Stomach (tissue), 9 donors: Measurements from ENCODE around the gene MEGF6. TPM values are rescaled to one million over a fixed set of nuclear protein-coding genes. Genes with fewer than 3 reads are reported as not detected.

Experiments used
- DNase-seq, 2 donors: peaks; one replicate each; pipeline versions ENCODE4 v3.0.0 to v3.0.0-alpha.2; 2013 to 2019
- H3K27ac ChIP-seq, 5 donors: fragments of 200-600 bp in 4 of 5; sonication (generic) in 4 of 5; one replicate each; pipeline ENCODE4 v1.5.1; 2013 to 2019; ENCODE audit warnings: mild to moderate bottlenecking in 1 of 5, moderate library complexity in 1 of 5
- H3K27me3 ChIP-seq, 3 donors: fragments of 200-600 bp; sonication (generic); one replicate each; pipeline ENCODE4 v1.5.1; 2017 to 2019; ENCODE audit warnings: mixed run types in 1 of 3
- H3K36me3 ChIP-seq, 4 donors: fragments of 200-600 bp; sonication (generic); 1 replicate in 3 of 4; 2 replicates in 1 of 4; pipeline ENCODE4 v1.5.1; 2016 to 2019
- H3K4me1 ChIP-seq, 4 donors: fragments of 200-600 bp; sonication (generic); one replicate each; pipeline ENCODE4 v1.5.1; 2016 to 2019
- H3K4me3 ChIP-seq, 4 donors: fragments of 200-600 bp; sonication (generic) in 3 of 4; one replicate each; pipeline ENCODE4 v1.5.1; 2016 to 2019; ENCODE audit warnings: mild to moderate bottlenecking in 1 of 4
- H3K9me3 ChIP-seq, 4 donors: fragments of 200-600 bp; sonication (generic); one replicate each; pipeline ENCODE4 v1.5.1; 2016 to 2019
- CTCF ChIP-seq, 7 experiments: fragments of 450-650 bp in 4 of 7; fragments of 200-600 bp in 3 of 7; sonication (generic) in 3 of 7; IDR thresholded peaks; one replicate each; pipeline ENCODE4 v1.5.1; 2016 to 2019; ENCODE audit warnings: antibody characterized with exemption in 7 of 7, control low read depth in 2 of 7, mild to moderate bottlenecking in 1 of 7
- EP300 ChIP-seq: sonication (generic); formaldehyde crosslinking; IDR thresholded peaks from one replicate; pipeline ENCODE4 v1.6.1; 2017; ENCODE audit warnings: antibody characterized with exemption
- POLR2A ChIP-seq, 4 donors: fragments of 450-650 bp; IDR thresholded peaks; one replicate each; pipeline ENCODE4 v1.6.1; 2016; ENCODE audit warnings: antibody characterized with exemption in 4 of 4, control low read depth in 2 of 4, mild to moderate bottlenecking in 1 of 4, moderate library complexity in 1 of 4
- POLR2AphosphoS5 ChIP-seq, 3 donors: sonication (generic); formaldehyde crosslinking; IDR thresholded peaks; one replicate each; pipeline ENCODE4 v1.6.1; 2016; ENCODE audit warnings: antibody characterized with exemption in 3 of 3
- WGBS, 5 donors: extraction: QIAGEN DNeasy Blood & Tissue Kit in 3 of 5; methylation state at CpG; one replicate each; pipeline versions ENCODE4 v1.1.5 to v1.1.7; 2013 to 2018; 5-methylcytosine and 5-hydroxymethylcytosine counted together
- intact Hi-C: fragments of 100-400 bp; cut with DNase I; formaldehyde crosslinking; loops from one replicate; pipeline ENCODE4 v1.15.1; 2023; ENCODE audit warnings: low total_unique reads
- polyA plus RNA-seq, 3 donors: library from polyadenylated mRNA; stranded (reverse); fragments of 200-250 nt; gene quantifications; one replicate each; pipeline ENCODE4 v1.2.3, GENCODE V29; 2013
- total RNA-seq, 5 donors: library from RNA; depleted of rRNA; stranded (reverse); fragments of >200 nt; gene quantifications; one replicate each; pipeline versions ENCODE4 v1.1.0 to v1.2.3, GENCODE V29; 2014 to 2016
- donor health status: healthy with polysubstance abuse.
- donor health status: Bipolar disorder and iron deficiency.
- donor health status: healthy.

Gene MEGF6
- total and polyA plus RNA-seq, 8 donors, result 2.6 to 57.2 (median 26.7) TPM

DNA sequence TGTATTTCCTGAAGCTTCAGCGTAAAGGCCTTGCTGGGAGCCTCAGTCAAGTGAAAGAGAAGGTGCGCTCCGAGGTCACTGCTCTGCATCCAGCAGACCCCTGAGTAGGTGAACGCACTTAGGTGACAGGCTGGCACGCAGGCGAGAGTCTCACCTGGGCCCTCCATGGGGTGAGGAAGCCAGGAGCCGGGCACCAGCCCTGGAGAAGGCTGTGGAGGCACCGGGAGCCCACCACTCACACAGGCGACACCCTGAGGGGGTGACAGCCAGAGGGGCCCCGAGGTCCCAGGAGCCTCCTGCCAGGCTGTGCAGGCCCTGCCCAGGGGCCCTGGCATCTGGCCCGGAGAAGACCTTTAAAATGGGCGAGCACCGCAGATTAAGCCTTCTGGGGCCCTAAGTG, 89.2 kb downstream of the MEGF6 start:
- no peak for TF ChIP-seq CTCF (IDR thresholded peaks at IDR 0.05)
- no peak for TF ChIP-seq POLR2A (IDR thresholded peaks at IDR 0.05)
- TF ChIP-seq POLR2AphosphoS5 (IDR thresholded peaks at IDR 0.05), result no peak
- no peak for TF ChIP-seq EP300
- Histone ChIP-seq H3K4me1 (no peaks in the 10 kb centered on the region), H3K27me3 (no peaks in the 10 kb centered on the region), H3K27ac (no peak overlapping the region), H3K36me3 (no peaks in the 10 kb centered on the region), H3K4me3 (no peak overlapping the region), H3K9me3 (no peaks in the 10 kb centered on the region)
- no peak for DNase-seq
- 89 to 95% (median 93%) methylated on average over 11 to 13 of the region's 13 CpGs for WGBS, 5 donors
- intact Hi-C loops, result no loop called here

GRCh38 chr1:3521426-3521825, 89.9 kb downstream of the MEGF6 start:
- WGBS, 5 donors, result 82 to 96% (median 88%) methylated on average over 9 to 16 of the region's 16 CpGs
- Histone ChIP-seq H3K4me3 (no peak overlapping the region), H3K4me1 (peaks cover 0 to 5% (median 0%) of the 10 kb centered on the region in 4 donors), H3K27ac (no peak overlapping the region), H3K9me3 (no peaks in the 10 kb centered on the region), H3K27me3 (no peaks in the 10 kb centered on the region), H3K36me3 (no peaks in the 10 kb centered on the region)
- intact Hi-C loops, result no loop called here
- no peak for DNase-seq
- TF ChIP-seq POLR2A (IDR thresholded peaks at IDR 0.05) (no peak), EP300 (no peak), POLR2AphosphoS5 (IDR thresholded peaks at IDR 0.05) (no peak), CTCF (IDR thresholded peaks at IDR 0.05) (no peak)

DNA sequence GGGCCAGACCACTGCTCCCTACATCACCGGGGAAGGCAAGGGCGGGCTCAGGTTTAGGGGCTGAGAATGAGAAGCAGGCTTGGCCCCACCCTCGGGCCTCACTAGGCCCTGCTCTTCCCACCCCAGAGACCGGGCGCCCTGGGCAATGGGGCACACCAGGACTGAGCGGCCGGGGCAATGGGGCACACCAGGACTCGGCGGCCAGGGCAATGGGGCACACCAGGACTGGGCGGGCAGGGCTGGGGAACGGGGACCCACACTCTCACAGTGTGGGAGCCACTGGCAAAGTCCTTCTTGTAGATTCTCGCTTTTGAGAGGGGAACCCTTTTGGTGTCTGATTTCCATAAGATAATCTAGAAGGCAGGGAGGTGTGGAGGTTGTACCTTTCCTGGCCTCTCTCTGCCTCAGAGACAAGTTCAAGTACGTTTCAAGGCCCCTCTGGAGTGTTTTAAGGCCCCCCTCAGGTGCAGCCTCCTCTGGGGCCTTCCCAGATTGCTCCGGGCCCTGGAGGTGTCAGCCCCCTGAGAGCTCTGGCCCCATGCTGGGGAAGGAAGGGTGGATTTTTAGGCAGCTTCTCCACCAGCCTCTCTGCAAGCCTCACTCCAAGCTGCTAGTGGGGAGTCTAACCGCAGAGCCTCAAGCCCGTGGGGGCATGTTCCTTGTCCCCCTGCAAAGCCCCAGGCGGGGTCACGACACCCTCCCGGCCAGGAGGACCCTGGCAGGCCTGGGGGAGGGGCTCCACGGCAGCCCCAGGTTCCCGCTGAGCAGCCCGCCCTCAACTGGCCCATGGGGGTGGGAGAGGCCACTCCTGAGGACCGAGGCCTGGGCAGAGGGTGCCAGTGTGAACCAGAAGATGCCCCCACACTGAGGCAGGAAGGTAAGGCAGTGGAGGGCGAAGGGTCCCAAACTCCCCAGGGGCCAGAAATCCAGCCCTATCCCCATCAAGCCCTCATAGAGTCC, 90.6 kb downstream of the MEGF6 start:
- no peaks in the 10 kb centered on the region for H3K36me3 ChIP-seq
- intact Hi-C loops, result no loop called here
- H3K27me3 ChIP-seq, result no peaks in the 10 kb centered on the region
- H3K4me3 ChIP-seq, result no peak overlapping the region
- DNase-seq, result no peak
- H3K9me3 ChIP-seq, result no peaks in the 10 kb centered on the region
- no peak overlapping the region for H3K27ac ChIP-seq
- 86 to 92% (median 92%) methylated on average over 13 to 24 of the region's 24 CpGs for WGBS, 5 donors
- peaks cover 0 to 12% (median 0%) of the 10 kb centered on the region in 4 donors for H3K4me1 ChIP-seq
- no peak for TF ChIP-seq POLR2A (IDR thresholded peaks at IDR 0.05)
- no peak for TF ChIP-seq POLR2AphosphoS5 (IDR thresholded peaks at IDR 0.05)
- no peak for TF ChIP-seq CTCF (IDR thresholded peaks at IDR 0.05)
- no peak for TF ChIP-seq EP300

GRCh38 chr1:3519301-3519885, 91.9 kb downstream of the MEGF6 start:
- no peaks in the 10 kb centered on the region for H3K27me3 ChIP-seq
- H3K36me3 ChIP-seq, result no peaks in the 10 kb centered on the region
- no peak overlapping the region for H3K27ac ChIP-seq
- H3K4me1 ChIP-seq, result peaks cover 0 to 12% (median 0%) of the 10 kb centered on the region in 4 donors
- H3K4me3 ChIP-seq, result no peak overlapping the region
- WGBS, 5 donors, result 50 to 96% (median 93%) methylated on average over 1 to 27 of the region's 27 CpGs
- TF ChIP-seq POLR2AphosphoS5 (IDR thresholded peaks at IDR 0.05) (no peak), CTCF (IDR thresholded peaks at IDR 0.05) (no peak), POLR2A (IDR thresholded peaks at IDR 0.05) (no peak), EP300 (no peak)
- intact Hi-C loops, result no loop called here
- no peaks in the 10 kb centered on the region for H3K9me3 ChIP-seq
- DNase-seq, result no peak
